GM21528 (cell line): Measurements from ENCODE around the gene METTL2B.
A peak's percentile ranks its signal among the peaks of the same experiment; 100 is the strongest.
"Not testable (repeated sequence)": the region's sequence is repeated elsewhere in the genome, so short reads cannot be mapped to it uniquely, and the experiment has no call there.

ENCODE experiments used
- ATAC-seq: cut with Tn5 transposase; IDR thresholded peaks from one replicate; pipeline ENCODE4 v1.9.1; 2021; ENCODE audit warnings: mild to moderate bottlenecking, moderate library complexity; ENCODE audit not compliant: unreplicated experiment, low FRiP score

Gene METTL2B

DNA sequence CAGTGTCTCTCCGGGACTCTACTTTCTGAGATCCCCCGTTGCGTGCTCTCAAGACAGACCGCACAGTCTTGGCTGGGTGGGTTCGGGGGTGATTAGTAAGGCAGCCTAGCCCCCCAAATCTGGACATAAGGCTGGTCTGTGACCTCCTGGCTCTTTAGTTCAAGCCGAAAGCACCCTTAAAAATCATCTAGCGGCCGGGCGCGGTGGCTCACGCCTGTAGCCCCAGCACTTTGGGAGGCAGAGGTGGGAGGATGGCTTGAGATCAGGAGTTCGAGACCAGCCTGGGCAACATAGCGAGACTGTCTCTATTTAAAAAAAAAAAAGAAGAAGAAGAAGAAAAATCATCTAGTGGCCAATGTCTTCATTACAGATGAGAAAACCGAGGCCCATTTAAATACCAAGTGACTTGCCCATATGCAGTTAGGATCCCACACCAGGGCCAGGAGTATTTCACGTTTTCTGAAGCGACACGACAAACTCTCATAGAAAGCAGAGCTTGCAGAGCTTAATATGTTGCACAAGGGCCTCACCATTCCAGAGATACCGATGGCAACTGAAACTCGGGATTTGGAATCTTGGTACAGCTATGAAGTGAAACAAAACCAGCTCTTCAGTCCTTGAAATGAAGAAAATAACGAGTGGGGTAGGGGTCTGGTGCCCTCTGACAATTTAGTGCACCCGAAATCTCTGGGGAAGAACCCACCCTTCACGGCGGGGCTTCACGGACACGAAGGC, 21.6 kb upstream of the METTL2B start:
- no peak for ATAC-seq

DNA sequence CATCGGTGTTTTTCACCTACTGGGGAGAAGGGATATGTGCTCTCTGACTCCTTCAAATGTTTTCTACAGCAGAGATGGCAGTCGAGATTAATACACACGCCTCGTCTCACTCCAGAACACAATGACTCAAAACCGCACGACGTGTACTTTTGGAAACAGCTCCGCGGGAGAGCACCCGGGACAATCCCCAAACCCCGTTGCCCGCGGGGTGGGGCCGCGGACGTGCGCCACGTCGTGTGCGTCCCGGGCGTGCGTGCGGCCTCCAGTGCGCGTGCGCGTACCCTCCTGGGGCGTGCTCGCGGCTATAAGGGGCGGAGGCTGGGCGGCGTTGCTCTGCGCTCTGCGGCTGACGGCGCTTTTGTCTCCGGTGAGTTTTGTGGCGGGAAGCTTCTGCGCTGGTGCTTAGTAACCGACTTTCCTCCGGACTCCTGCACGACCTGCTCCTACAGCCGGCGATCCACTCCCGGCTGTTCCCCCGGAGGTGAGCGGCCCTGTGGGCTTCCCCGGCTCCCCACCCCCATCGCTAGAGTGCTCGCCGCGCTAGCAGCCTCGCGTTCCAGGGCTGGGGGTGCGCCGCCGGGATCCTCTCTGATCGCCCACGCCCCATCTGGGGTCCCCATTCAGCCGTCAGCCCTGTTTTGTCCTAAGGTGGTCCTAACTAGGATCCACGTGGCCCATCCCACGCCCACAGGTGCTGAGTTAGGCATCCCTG, 20.8 kb upstream of the METTL2B start, which contains the start of gene HILPDA:
HILPDA (plus strand) TSS at position 336 of the 712 bp plus-strand sequence. CDS start 1,391 bp downstream, outside the sequence.
- ATAC-seq, result peak; percentile 89

DNA sequence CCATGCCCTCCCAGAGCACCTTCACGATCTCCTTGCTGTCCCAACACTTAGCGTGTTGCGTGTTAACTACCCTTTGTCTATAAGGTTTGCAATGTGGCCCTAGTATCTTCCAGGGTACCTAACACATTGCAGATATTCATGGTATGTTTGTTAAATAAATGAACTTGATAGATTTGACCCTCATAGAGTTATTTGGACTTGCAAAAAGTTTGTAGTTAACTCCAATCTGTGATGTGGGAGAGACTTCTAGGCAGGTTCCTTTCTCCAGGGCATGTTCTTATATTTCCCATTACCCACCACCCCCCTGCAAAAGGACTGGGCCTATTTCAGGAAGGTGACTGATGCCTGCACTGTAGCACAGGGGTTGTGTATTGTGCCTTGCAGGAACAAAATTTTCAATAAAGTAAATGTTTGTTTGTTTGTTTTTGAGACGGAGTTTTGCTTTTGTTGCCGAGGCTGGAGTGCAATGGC, 20.3 kb upstream of the METTL2B start:
- peak; percentile 26 for ATAC-seq

DNA sequence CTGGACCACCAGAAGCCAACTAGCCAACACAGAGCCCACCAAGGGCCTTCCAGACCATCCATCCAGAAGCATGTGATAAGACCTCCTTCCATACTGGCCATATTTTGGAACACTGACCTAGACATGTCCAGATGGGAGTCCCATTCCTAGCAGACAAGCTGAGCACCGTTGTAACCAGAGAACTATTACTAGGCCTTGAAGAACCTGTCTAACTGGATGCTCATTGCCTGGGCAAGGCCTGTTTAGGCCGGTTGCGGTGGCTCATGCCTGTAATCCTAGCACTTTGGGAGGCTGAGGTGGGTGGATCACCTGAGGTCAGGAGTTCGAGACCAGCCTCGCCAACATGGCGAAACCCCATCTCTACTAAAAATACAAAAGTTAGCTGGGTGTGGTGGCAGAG, 19.2 kb upstream of the METTL2B start:
- not testable (repeated sequence) for ATAC-seq

DNA sequence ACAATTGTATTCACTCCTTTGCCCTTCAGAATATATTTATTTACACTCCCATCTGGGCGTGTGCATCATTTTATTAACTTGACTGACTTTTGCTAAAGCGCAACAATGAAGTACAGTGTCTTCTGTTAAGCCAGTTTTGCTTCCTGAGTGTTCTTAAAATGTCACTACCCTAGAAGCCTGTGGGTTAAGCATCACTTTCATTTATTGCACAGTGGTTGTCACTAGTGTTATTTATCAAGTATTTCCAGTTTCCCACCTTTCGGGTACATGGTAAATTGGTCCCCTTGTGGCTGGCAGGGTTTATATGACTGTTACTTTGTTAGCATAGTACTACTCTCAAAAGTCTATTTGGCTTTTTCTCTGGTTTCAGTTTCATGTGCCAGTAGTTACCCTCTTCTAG, 17.6 kb upstream of the METTL2B start:
- peak; percentile 15 for ATAC-seq

DNA sequence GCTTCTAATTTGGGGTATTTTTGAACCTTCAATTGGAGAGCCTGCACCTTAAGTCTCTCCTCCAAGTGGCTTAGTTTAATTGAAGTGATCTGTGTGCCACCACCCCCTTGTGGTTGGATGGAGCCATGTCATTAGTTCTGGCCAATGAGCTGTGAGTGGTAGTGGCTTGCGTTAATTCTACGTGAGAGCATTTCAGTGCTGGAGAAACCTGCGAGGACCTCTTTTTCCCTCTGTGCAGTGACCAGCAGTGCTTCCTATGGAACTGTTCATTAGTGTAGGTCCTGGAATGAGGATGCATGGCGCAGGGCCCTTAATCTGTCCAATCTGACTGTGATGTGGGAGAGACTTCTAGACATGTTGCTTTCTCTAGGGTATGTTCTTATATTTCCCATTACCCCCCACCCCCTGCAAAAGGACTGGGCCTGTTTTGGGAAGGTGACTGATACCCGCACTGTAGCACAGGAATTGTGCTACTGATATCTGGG, 17.1 kb upstream of the METTL2B start:
- ATAC-seq, result peak; percentile 45

DNA sequence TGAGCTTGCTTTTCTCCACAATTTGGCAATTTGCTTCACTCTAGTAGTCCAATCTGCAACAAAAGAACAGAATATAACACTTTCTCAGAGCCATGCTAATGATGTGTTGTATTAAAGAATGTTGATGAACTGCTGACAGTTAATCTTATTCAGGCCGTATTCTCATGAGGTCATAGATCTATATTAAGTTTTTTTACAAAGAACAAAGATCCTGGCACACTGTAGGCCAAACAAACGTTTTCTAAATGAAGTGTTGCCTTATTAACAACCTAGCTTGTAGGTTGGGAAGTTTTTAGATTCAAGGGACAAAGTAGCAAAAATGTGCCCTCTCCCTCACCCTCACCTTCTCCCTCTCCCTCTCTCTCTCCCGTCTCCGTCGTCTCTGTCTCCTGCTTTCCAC, 14.1 kb upstream of the METTL2B start:
- ATAC-seq, result no peak

DNA sequence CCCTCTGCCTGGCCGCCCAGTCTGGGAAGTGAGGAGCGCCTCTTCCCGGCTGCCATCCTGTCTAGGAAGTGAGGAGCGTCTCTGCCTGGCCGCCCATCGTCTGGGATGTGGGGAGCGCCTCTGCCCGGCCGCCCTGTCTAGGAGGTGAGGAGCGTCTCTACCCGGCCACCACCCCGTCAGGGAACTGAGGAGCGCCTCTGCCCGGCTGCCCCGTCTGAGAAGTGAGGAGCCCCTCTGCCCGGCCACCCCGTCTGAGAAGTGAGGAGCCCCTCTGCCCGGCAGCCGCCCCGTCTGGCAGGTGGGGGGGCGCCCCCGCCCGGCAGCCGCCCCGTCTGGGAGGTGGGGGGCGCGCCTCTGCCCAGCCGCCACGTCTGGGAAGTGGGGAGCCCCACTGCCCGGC, 13.2 kb upstream of the METTL2B start:
- ATAC-seq, result not testable (repeated sequence)

DNA sequence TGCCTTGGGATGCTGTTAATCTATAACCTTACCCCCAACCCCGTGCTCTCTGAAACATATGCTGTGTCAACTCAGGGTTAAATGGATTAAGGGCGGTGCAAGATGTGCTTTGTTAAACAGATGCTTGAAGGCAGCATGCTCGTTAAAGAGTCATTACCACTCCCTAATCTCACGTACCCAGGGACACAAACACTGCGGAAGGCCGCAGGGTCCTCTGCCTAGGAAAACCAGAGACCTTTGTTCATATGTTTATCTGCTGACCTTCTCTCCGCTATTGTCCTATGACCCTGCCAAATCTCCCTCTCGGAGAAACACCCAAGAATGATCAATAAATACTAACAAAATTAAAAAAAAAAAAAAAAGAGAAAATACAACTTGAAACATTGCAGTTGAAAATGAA, 12.6 kb upstream of the METTL2B start:
- ATAC-seq, result not testable (repeated sequence)

DNA sequence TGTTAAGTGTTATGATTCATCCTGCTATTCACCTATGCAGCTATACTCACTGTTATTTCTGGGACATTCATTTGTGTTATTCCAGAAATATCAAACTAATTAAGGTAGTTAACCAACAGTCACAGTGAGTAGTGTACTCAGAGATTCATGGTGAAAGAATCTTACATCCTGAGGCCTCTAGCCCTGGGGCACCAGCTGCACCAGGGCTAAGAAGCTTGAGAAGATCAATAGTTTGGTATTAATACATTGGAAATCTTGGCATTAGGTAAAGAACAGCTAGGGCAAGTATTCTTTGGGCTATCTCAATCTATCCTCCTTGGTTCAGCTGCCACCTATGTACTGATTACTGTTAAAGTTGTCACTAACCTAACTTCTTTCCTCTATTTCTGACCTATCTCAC, 9.7 kb upstream of the METTL2B start:
- not testable (repeated sequence) for ATAC-seq

DNA sequence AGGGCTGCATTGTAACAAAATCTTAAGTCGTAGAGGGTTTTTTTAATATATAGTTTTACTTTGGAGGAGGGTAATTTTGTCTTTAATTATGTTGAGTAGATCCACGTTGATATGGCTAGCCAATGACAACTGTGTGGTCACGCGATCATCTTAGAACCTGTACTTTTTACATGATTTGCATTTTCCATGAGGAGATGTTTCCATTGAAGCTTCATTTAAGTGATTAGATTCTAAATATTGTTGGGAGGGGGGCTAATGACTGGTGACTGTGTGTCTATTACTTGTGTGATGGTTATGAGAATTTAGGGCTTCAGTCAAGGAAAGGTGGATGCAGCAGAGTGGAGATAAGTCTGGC, 765 bp downstream of the METTL2B start:
- ATAC-seq, result peak; percentile 10

DNA sequence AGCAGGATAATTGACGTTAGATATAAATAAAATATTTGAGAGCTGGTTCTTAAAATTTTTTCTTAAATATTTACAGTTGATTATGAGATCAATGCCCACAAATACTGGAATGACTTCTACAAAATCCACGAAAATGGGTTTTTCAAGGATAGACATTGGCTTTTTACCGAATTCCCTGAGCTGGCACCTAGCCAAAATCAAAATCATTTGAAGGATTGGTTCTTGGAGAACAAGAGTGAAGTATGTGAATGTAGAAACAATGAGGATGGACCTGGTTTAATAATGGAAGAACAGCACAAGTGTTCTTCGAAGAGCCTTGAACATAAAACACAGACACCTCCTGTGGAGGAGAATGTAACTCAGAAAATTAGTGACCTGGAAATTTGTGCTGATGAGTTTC, 2.5 kb downstream of the METTL2B start:
- not testable (repeated sequence) for ATAC-seq

DNA sequence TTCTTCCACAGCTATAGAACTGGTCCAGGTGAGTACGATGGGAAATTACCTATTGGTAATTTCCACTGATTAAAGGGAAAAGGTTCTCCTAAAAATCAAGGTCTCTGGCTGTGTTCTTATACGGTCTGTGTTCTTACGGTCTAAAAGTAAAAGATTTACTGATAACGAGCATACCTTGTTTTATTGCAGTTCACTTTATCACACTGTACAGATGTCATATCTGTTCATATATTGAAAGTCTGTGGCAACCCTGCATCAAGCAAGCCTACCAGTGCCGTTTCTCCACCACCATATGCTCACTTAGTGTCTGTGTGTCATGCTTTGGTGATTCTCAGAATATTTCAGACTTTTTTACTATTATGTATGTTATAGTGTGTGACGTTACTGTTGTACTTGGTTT, 11.6 kb downstream of the METTL2B start:
- not testable (repeated sequence) for ATAC-seq

DNA sequence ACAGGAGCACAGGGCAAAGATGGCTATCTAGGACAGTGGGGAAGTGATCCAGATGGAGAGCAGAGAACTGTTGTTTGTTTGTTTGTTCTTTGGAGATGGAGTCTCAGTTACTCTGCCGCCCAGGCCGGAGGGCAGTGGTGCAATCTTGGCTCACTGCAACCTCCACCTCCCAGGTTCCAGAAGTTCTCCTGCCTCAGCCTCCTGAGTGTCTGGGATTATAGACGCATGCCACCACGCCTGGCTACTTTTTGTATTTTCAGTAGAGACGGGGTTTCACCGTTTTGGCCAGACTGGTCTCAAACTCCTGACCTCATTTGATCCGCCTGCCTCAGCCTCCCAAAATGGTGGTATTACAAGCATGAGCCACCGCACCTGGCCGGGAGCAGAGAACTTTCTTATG, 20.9 kb downstream of the METTL2B start:
- no peak for ATAC-seq

DNA sequence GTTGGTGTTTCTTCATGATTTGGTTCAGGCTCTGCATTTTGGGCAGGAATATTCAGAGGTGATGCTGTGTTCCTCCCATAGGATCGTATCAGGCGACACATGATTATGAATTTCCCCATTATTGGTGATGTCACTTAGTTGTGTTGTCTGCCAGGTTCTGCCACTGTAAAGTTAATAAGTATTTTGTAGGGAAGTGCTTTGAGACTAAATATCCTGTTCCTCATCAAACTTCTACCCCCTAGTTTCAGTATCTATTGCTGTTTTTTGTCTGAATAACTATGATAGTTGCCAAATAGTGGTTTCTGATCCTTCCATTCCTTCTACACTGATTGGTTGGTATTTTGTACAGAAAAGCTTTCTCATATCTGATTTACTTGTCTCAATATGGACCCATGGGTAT, 28.9 kb downstream of the METTL2B start:
- ATAC-seq, result not testable (repeated sequence)

DNA sequence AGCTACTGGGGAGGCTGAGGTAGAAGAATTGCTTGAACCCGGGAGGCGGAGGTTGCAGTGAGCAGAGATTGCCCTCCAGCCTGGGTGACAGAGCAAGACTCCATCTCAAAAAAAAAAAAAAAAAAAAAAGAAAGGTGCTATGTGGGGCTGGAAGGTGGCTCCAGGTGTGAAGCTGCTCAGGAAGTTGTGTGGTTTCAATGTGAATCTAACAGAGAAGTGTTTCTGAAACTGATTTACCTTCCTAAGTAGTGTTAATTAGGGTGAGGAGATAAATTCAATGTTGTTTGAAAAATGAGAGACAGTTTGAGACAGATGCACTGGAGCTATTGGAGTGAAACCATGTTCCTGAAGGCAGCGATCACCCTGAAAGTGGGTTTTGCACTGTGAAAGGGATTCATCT, 30.3 kb downstream of the METTL2B start:
- ATAC-seq, result peak; percentile 63

DNA sequence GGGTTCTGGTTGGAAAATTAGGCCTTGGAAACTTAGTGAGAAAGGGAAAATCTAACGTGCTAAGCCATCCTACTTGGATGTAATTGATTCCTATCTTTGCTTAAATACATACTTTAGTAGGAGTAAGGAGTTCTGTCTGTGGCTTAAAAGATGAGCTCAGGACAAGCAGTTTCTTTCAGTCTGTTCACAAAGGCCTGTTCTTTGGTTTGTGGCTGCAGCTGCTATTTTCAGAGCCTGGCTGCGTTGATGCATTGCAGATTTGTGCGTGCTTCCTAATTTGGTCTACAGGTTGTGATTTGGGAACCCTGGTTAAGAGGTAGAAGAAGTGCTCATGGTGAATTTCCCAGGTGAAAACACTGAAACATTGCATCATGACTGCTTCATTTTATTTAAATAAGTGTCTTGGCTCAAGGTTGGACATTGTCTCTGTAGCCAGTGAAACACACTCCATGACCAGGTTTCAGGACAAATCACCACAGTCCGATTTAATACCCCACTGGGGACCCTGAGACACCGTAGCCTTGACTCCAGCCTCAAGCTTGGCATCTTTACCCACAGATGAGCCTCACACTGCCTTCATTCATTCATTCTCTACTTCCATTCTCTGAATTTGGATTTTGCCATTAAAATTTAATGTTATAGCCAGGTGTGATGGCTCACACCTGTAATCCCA, 30.9 kb downstream of the METTL2B start:
- ATAC-seq, result peak; percentile 39

DNA sequence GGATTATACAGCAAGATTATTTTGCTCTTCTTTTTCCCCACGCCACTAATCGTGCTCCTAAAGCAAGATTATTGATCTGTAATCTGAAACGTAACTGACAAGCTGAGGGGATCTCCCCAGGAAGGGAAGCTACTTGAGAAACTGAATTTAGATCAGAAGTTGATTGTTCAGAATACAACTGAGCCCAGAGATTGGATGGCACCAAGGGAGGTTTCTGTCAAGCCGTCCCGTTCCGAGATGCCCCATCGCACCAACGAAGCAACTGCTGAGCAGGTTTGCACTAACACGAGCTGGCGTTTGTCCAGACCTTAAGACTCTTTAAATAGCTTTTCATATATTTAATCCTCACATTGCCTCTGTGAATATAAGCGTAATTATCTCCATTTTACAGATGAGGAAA, 35.1 kb downstream of the METTL2B start:
- ATAC-seq, result not testable (repeated sequence)

DNA sequence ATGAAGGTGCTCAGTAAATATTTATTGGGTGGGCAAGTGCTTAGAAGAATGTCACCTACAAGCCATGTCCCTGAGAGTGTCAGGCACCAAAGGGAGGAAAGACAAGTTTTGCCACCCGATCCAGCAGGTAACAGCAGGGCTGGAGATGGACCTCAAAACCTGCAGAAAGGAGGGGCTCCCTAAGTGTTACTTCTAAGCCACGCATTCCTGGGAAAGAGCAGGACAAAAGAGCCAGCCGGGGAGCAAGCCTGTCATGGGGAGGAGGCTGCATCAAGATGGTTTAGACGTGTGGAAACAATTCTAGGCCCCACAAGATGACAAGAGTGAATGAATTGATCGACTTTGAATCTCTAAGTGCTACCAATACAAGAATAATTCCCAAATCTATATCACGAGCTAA, 38.7 kb downstream of the METTL2B start:
- ATAC-seq, result not testable (repeated sequence)

DNA sequence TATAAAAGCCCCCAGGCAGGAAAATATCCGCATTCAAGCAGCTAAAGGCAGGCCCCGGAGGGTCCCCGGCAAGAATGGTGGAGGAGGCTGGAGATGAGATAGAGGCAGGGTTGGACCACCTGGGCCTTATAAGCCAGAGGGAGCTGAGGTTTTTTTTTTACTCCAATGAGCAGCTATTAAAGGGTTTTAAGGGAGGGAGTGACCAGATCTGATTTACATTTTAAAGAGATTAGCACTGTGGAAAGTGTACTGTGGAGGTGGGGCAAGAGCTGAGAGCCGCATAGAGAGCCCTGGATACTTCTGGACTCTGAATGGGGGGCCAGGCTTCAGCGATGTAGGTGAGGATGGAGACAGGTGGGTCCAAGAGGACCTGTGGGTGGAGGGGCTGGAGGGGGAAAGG, 40.5 kb downstream of the METTL2B start:
- not testable (repeated sequence) for ATAC-seq
